NCI-H2081 (cell line): ENCODE results near the gene COX10.
"Not testable (repeated sequence)": the region's sequence is repeated elsewhere in the genome, so short reads cannot be mapped to it uniquely, and the experiment has no call there.

Source experiments
- DNase-seq, 2 experiments: peaks; one replicate each; lab custom pipeline; 2025; lab: John Stamatoyannopoulos, UW

The COX10 gene

GRCh38 chr17:14177801-14178200 is 108.5 kb downstream of the COX10 start:
- DNase-seq = not testable (repeated sequence)

GRCh38 chr17:14179951-14180350 is 110.6 kb downstream of the COX10 start:
- DNase-seq = not testable (repeated sequence)

- DNase-seq = not testable (repeated sequence)
Measured at GRCh38 chr17:14182084-14182483, 112.8 kb downstream of the COX10 start.

- not testable (repeated sequence) for DNase-seq
Measured at GRCh38 chr17:14184536-14184935, 115.2 kb downstream of the COX10 start.

- not testable (repeated sequence) for DNase-seq
Measured at GRCh38 chr17:14186443-14186842, 117.1 kb downstream of the COX10 start.

- DNase-seq = not testable (repeated sequence)
Measured at GRCh38 chr17:14190774-14191173, 121.5 kb downstream of the COX10 start.

- not testable (repeated sequence) for DNase-seq
Measured at GRCh38 chr17:14191469-14191868, 122.2 kb downstream of the COX10 start.

- not testable (repeated sequence) for DNase-seq
Measured at GRCh38 chr17:14192039-14192438, 122.7 kb downstream of the COX10 start.

- DNase-seq = not testable (repeated sequence)
Measured at GRCh38 chr17:14192636-14193344, 123.5 kb downstream of the COX10 start.

- no peak for DNase-seq
Measured at GRCh38 chr17:14196377-14196997, 127.2 kb downstream of the COX10 start.

- no peak for DNase-seq
Measured at GRCh38 chr17:14197057-14197456, 127.8 kb downstream of the COX10 start.

- DNase-seq = peak in 1 of 2 experiments; percentile 40
Measured at GRCh38 chr17:14197586-14197985, 128.3 kb downstream of the COX10 start.

- DNase-seq = peak in 1 of 2 experiments; percentile 40
Measured at GRCh38 chr17:14198013-14198412, 128.7 kb downstream of the COX10 start.

- DNase-seq = peak in 1 of 2 experiments; percentile 3
Measured at GRCh38 chr17:14198575-14198974, 129.3 kb downstream of the COX10 start.

GRCh38 chr17:14199601-14200000 is 130.3 kb downstream of the COX10 start:
- no peak for DNase-seq

GRCh38 chr17:14200354-14200753 is 131.1 kb downstream of the COX10 start:
- DNase-seq = no peak

- no peak for DNase-seq
Measured at GRCh38 chr17:14201021-14201987, 132.0 kb downstream of the COX10 start.

- DNase-seq = no peak
Measured at GRCh38 chr17:14201988-14202380, 132.7 kb downstream of the COX10 start.

- DNase-seq = no peak
Measured at GRCh38 chr17:14202388-14203166, 133.3 kb downstream of the COX10 start.

GRCh38 chr17:14203388-14203787 is 134.1 kb downstream of the COX10 start:
- no peak for DNase-seq

GRCh38 chr17:14204084-14204483 is 134.8 kb downstream of the COX10 start:
- no peak for DNase-seq

GRCh38 chr17:14204546-14204945 is 135.2 kb downstream of the COX10 start:
- no peak for DNase-seq
